ENCODE data around the gene ZNF41.
"Not testable (repeated sequence)": the region's sequence is repeated elsewhere in the genome, so short reads cannot be mapped to it uniquely, and the experiment has no call there.

The ZNF41 gene

GRCh38 chrX:47482512-47483305 lies at the start of gene ZNF41:
Gene ZNF41, minus strand, starts transcription at chrX:47483222. Its CDS starts 15,741 bp downstream, at chrX:47467481.
- peak; percentile 80 for DNase-seq

- no peak for DNase-seq
Measured at GRCh38 chrX:47530049-47530448, 47.0 kb upstream of the ZNF41 start.

- DNase-seq = no peak
Measured at GRCh38 chrX:47529548-47529947, 46.5 kb upstream of the ZNF41 start.

GRCh38 chrX:47523713-47524166 lies 40.7 kb upstream of the ZNF41 start:
- DNase-seq = no peak

- peak; percentile 89 for DNase-seq
Measured at GRCh38 chrX:47523297-47523696, 40.3 kb upstream of the ZNF41 start.

- peak; percentile 22 for DNase-seq
Measured at GRCh38 chrX:47518144-47518543, 35.1 kb upstream of the ZNF41 start.

- peak; percentile 36 for DNase-seq
Measured at GRCh38 chrX:47515941-47516665, 33.1 kb upstream of the ZNF41 start.

- DNase-seq = no peak
Measured at GRCh38 chrX:47514533-47515235, 31.7 kb upstream of the ZNF41 start.

- peak; percentile 29 for DNase-seq
Measured at GRCh38 chrX:47513034-47513965, 30.3 kb upstream of the ZNF41 start.

- DNase-seq = not testable (repeated sequence)
Measured at GRCh38 chrX:47512383-47512782, 29.4 kb upstream of the ZNF41 start.

- no peak for DNase-seq
Measured at GRCh38 chrX:47507153-47507867, 24.3 kb upstream of the ZNF41 start.

GRCh38 chrX:47503151-47503550 lies 20.1 kb upstream of the ZNF41 start:
- DNase-seq = no peak

GRCh38 chrX:47502316-47503125 lies 19.5 kb upstream of the ZNF41 start:
- DNase-seq = no peak

- DNase-seq = no peak
Measured at GRCh38 chrX:47501226-47502074, 18.4 kb upstream of the ZNF41 start.

GRCh38 chrX:47500554-47500953 lies 17.5 kb upstream of the ZNF41 start:
- no peak for DNase-seq

- no peak for DNase-seq
Measured at GRCh38 chrX:47499293-47499692, 16.3 kb upstream of the ZNF41 start.

- DNase-seq = no peak
Measured at GRCh38 chrX:47498411-47498810, 15.4 kb upstream of the ZNF41 start.

- DNase-seq = no peak
Measured at GRCh38 chrX:47497271-47497888, 14.4 kb upstream of the ZNF41 start.

GRCh38 chrX:47492133-47492532 lies 9.1 kb upstream of the ZNF41 start:
- not testable (repeated sequence) for DNase-seq

Measured in CD4-positive, alpha-beta T cell treated with Interleukin-17A for 4 hours (primary cell).